PC-9 (cell line): ENCODE measurements around the gene CACNA1I.

Experiments used
- EZH2 ChIP-seq: fragments of 200-600 bp; sonication (generic); IDR thresholded peaks from 2 replicates; pipeline ENCODE4 v1.8.0; 2017; ENCODE audit warnings: antibody characterized with exemption, low read depth
- TF ChIP-seq, protein P1 (sequence below): fragments of 200-600 bp; sonication (generic); conservative IDR thresholded peaks from 2 replicates; pipeline ENCODE4 v1.6.1; 2017; ENCODE audit warnings: mixed run types, antibody characterized with exemption, mild to moderate bottlenecking, moderate library complexity

GRCh38 chr22:39534591-39535356 lies 35.8 kb upstream of the CACNA1I start:
- TF ChIP-seq, protein P1, sequence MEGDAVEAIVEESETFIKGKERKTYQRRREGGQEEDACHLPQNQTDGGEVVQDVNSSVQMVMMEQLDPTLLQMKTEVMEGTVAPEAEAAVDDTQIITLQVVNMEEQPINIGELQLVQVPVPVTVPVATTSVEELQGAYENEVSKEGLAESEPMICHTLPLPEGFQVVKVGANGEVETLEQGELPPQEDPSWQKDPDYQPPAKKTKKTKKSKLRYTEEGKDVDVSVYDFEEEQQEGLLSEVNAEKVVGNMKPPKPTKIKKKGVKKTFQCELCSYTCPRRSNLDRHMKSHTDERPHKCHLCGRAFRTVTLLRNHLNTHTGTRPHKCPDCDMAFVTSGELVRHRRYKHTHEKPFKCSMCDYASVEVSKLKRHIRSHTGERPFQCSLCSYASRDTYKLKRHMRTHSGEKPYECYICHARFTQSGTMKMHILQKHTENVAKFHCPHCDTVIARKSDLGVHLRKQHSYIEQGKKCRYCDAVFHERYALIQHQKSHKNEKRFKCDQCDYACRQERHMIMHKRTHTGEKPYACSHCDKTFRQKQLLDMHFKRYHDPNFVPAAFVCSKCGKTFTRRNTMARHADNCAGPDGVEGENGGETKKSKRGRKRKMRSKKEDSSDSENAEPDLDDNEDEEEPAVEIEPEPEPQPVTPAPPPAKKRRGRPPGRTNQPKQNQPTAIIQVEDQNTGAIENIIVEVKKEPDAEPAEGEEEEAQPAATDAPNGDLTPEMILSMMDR: peak; percentile 100
- no peak for TF ChIP-seq EZH2
